GM23338 (cell line): ENCODE results near the gene ST3GAL2. TPM values are rescaled to one million over a fixed set of nuclear protein-coding genes. Genes with fewer than 3 reads are reported as not detected.

Experiments used
- ATAC-seq: fragments of 200-7000 bp; cut with Tn5 transposase; 3 replicates; pipeline ENCODE4 v1.9.1; 2020
- DNase-seq: peaks from one replicate; pipeline ENCODE4 v3.0.0-alpha.2; 2015; ENCODE audit warnings: low spot score
- H2AFZ ChIP-seq: fragments of 200-600 bp; sonication (generic); 2 replicates; pipeline ENCODE4 v1.8.0; 2016; ENCODE audit warnings: antibody characterized with exemption, mild to moderate bottlenecking, moderate library complexity
- H3F3A ChIP-seq: fragments of 200-600 bp; sonication (generic); replicated peaks from 2 replicates; pipeline ENCODE4 v1.8.0; 2017; ENCODE audit warnings: antibody characterized with exemption, mixed run types, low read depth
- H3K27ac ChIP-seq: fragments of 200-600 bp; sonication (generic); 2 replicates; pipeline ENCODE4 v1.6.1; 2016; ENCODE audit warnings: low read depth
- H3K27me3 ChIP-seq: fragments of 200-600 bp; sonication (generic); 2 replicates; pipeline ENCODE4 v1.8.0; 2016; ENCODE audit warnings: mild to moderate bottlenecking, mixed run types, moderate library complexity; ENCODE audit not compliant: insufficient read depth
- H3K36me3 ChIP-seq: fragments of 200-600 bp; sonication (generic); 2 replicates; pipeline ENCODE4 v1.8.0; 2016; ENCODE audit warnings: mild to moderate bottlenecking; ENCODE audit not compliant: insufficient read depth
- H3K4me1 ChIP-seq: fragments of 200-600 bp; sonication (generic); 2 replicates; pipeline ENCODE4 v1.8.0; 2016; ENCODE audit warnings: mild to moderate bottlenecking, moderate library complexity; ENCODE audit not compliant: insufficient read depth
- H3K4me2 ChIP-seq: fragments of 200-600 bp; sonication (generic); 2 replicates; pipeline ENCODE4 v1.7.1; 2017; ENCODE audit warnings: mixed run types
- H3K4me3 ChIP-seq: fragments of 200-600 bp; sonication (generic); 2 replicates; pipeline ENCODE4 v1.6.1; 2016; ENCODE audit warnings: mixed run types
- H3K79me2 ChIP-seq: fragments of 200-600 bp; sonication (generic); replicated peaks from 2 replicates; pipeline ENCODE4 v1.8.0; 2017; ENCODE audit warnings: mild to moderate bottlenecking; ENCODE audit not compliant: insufficient read depth
- H3K9me2 ChIP-seq: fragments of 200-600 bp; sonication (generic); 2 replicates; pipeline ENCODE4 v1.8.0; 2017; ENCODE audit not compliant: insufficient read depth
- H4K20me1 ChIP-seq: fragments of 200-600 bp; sonication (generic); replicated peaks from 2 replicates; pipeline ENCODE4 v1.8.0; 2017; ENCODE audit warnings: mild to moderate bottlenecking; ENCODE audit not compliant: insufficient read depth
- H3K27ac Mint-ChIP-seq: 2 replicates; pipeline ENCODE4 v1.8.0; 2020; ENCODE audit warnings: inconsistent platforms, mild to moderate bottlenecking, moderate library complexity, mixed read lengths
- H3K27me3 Mint-ChIP-seq: 3 replicates; pipeline ENCODE4 v1.8.0; 2022; ENCODE audit warnings: low read depth, mild to moderate bottlenecking, moderate library complexity, mixed read lengths, inconsistent platforms; ENCODE audit not compliant: insufficient read depth, poor library complexity
- H3K36me3 Mint-ChIP-seq: 3 replicates; pipeline ENCODE4 v1.8.0; 2021; ENCODE audit warnings: low read depth, mild to moderate bottlenecking, inconsistent platforms, moderate library complexity, mixed read lengths
- H3K4me1 Mint-ChIP-seq: 3 replicates; pipeline ENCODE4 v1.8.0; 2020; ENCODE audit warnings: mild to moderate bottlenecking, inconsistent platforms, mixed read lengths
- H3K4me3 Mint-ChIP-seq: 3 replicates; pipeline ENCODE4 v1.8.0; 2021; ENCODE audit warnings: moderate library complexity, mild to moderate bottlenecking, inconsistent platforms, mixed read lengths
- H3K9me3 Mint-ChIP-seq: 3 replicates; pipeline ENCODE4 v1.8.0; 2020; ENCODE audit warnings: moderate library complexity, mild to moderate bottlenecking, inconsistent platforms, mixed read lengths
- CREB1 ChIP-seq: fragments of 250-450 bp; sonication (Bioruptor Pico); IDR thresholded peaks from 2 replicates; pipeline ENCODE4 v1.5.0; 2020; ENCODE audit warnings: low read depth, mild to moderate bottlenecking, moderate library complexity
- CTCF ChIP-seq, 2 experiments: fragments of 200-600 bp in 1 of 2; sonication (generic) in 1 of 2; conservative IDR thresholded peaks; 2 replicates each; pipeline versions ENCODE4 v1.5.1 to v1.6.1; 2016 to 2017; ENCODE audit warnings: antibody characterized with exemption in 2 of 2, low read depth in 2 of 2, mild to moderate bottlenecking in 2 of 2, moderate library complexity in 1 of 2
- EZH2 ChIP-seq: fragments of 200-600 bp; sonication (generic); IDR thresholded peaks from one replicate; pipeline ENCODE4 v1.8.0; 2017; ENCODE audit warnings: antibody characterized with exemption, mild to moderate bottlenecking, low read depth; ENCODE audit not compliant: unreplicated experiment
- EZH2phosphoT487 ChIP-seq: fragments of 200-600 bp; sonication (generic); IDR thresholded peaks from one replicate; pipeline ENCODE4 v1.8.1; 2018; ENCODE audit warnings: antibody characterized with exemption; ENCODE audit not compliant: unreplicated experiment
- JUNB ChIP-seq: IDR thresholded peaks from one replicate; pipeline ENCODE4 v1.6.1; 2016; ENCODE audit warnings: antibody characterized with exemption; ENCODE audit not compliant: unreplicated experiment
- NANOG ChIP-seq: IDR thresholded peaks from 2 replicates; pipeline ENCODE4 v1.6.1; 2016; ENCODE audit warnings: antibody characterized with exemption, borderline replicate concordance
- POLR2AphosphoS5 ChIP-seq: IDR thresholded peaks from 2 replicates; pipeline ENCODE4 v1.6.1; 2016; ENCODE audit warnings: antibody characterized with exemption, low read depth
- STAT1 ChIP-seq: IDR thresholded peaks from one replicate; pipeline ENCODE4 v1.6.1; 2016; ENCODE audit warnings: antibody characterized with exemption; ENCODE audit not compliant: unreplicated experiment
- ZNF114 ChIP-seq: fragments of 250-450 bp; sonication (Bioruptor Pico); IDR thresholded peaks from 2 replicates; pipeline ENCODE4 v1.5.0; 2020; ENCODE audit warnings: mild to moderate bottlenecking, moderate library complexity
- ZNF331 ChIP-seq: fragments of 250-450 bp; sonication (Bioruptor Pico); IDR thresholded peaks from 2 replicates; pipeline ENCODE4 v1.5.0; 2020; ENCODE audit warnings: low read depth, mild to moderate bottlenecking, moderate library complexity
- polyA plus RNA-seq: library from polyadenylated mRNA; unstranded; fragments of >200 nt; fragmentation: Nextera tagmentation; extraction: Ambion mirVana; gene quantifications from 2 replicates; pipeline ENCODE4 v1.2.1, GENCODE V29; 2016
- total RNA-seq: library from RNA; depleted of rRNA; stranded (reverse); fragments of >200 nt; shearing (Covaris generic); gene quantifications from 2 replicates; pipeline ENCODE4 v1.2.3, GENCODE V29; 2014
- TF ChIP-seq, protein P1 (sequence below): IDR thresholded peaks from one replicate; pipeline ENCODE4 v1.6.1; 2018; ENCODE audit warnings: antibody characterized with exemption; ENCODE audit not compliant: unreplicated experiment
- TF ChIP-seq, protein P2 (sequence below): fragments of 250-450 bp; sonication (Bioruptor Pico); IDR thresholded peaks from 2 replicates; pipeline ENCODE4 v1.5.0; 2020; ENCODE audit warnings: mild to moderate bottlenecking, moderate library complexity
- TF ChIP-seq, protein P3 (sequence below): IDR thresholded peaks from 2 replicates; pipeline ENCODE4 v1.6.1; 2016; ENCODE audit warnings: antibody characterized with exemption

Gene ST3GAL2
- total and polyA plus RNA-seq, 2 experiments from 2014 or later: 12.3 to 39.8 TPM

DNA sequence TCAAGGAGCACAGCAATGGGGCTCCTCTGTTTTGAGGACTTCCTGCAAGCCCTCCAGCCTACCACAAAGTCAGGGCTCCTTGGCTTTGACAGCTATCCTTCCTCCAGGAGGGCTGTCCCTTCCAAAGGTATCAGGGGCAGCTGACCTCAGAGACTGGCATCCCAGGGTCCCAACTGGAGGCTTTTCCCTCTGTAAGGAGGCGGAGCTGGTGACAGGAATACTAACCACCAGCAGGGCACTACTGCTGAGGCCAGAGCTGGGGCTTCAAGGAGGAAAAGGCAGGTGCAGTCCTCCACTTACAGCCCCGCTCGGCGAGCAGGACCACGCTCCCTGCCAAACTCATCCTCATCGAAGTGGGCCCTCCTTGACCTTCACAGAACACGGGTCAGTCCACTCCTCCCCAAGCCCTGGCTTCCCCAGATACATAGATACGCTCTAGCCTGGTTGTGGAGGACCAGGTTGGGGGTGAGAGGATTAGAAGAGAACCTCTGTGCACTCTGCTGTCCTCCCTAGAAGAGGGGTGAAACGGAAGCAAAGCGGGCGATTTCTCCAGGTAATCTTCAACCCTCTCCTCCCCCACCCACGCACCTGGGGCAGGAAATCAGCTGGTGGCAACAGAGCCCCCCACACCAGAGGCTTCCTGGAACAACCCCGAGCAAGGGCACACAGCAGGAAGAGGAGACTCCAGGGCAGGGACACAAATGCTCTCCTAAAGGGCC, 20.5 kb downstream of the ST3GAL2 start:
- H3K4me1 Mint-ChIP-seq: peaks cover 70% of the 10 kb centered on the region
- no peak for DNase-seq

More for the DNA sequence above, 20.5 kb downstream of the ST3GAL2 start:
- H3K4me3 Mint-ChIP-seq: no peak overlapping the region
- H3K27me3 ChIP-seq: no peaks in the 10 kb centered on the region
- peaks cover 24% of the 10 kb centered on the region for H4K20me1 ChIP-seq
- peaks cover 73% of the 10 kb centered on the region for H3K79me2 ChIP-seq
- no peak overlapping the region for H3K27ac Mint-ChIP-seq
- no peaks in the 10 kb centered on the region for H3K9me3 Mint-ChIP-seq
- H3K4me3 ChIP-seq: no peak overlapping the region
- no peaks in the 10 kb centered on the region for H3K36me3 ChIP-seq
- H3K27me3 Mint-ChIP-seq: peaks cover 16% of the 10 kb centered on the region
- TF ChIP-seq ZNF331 (CRISPR knock-in tag) (no peak), NANOG (no peak), STAT1 (no peak), JUNB (no peak), ZNF114 (CRISPR knock-in tag) (no peak), EZH2phosphoT487 (no peak), CREB1 (no peak), POLR2AphosphoS5 (no peak), EZH2 (no peak), CTCF (conservative IDR thresholded peaks at IDR 0.05; ENCODE audit: low read depth in 2 of 2) (no peak)
- TF ChIP-seq, protein P1, sequence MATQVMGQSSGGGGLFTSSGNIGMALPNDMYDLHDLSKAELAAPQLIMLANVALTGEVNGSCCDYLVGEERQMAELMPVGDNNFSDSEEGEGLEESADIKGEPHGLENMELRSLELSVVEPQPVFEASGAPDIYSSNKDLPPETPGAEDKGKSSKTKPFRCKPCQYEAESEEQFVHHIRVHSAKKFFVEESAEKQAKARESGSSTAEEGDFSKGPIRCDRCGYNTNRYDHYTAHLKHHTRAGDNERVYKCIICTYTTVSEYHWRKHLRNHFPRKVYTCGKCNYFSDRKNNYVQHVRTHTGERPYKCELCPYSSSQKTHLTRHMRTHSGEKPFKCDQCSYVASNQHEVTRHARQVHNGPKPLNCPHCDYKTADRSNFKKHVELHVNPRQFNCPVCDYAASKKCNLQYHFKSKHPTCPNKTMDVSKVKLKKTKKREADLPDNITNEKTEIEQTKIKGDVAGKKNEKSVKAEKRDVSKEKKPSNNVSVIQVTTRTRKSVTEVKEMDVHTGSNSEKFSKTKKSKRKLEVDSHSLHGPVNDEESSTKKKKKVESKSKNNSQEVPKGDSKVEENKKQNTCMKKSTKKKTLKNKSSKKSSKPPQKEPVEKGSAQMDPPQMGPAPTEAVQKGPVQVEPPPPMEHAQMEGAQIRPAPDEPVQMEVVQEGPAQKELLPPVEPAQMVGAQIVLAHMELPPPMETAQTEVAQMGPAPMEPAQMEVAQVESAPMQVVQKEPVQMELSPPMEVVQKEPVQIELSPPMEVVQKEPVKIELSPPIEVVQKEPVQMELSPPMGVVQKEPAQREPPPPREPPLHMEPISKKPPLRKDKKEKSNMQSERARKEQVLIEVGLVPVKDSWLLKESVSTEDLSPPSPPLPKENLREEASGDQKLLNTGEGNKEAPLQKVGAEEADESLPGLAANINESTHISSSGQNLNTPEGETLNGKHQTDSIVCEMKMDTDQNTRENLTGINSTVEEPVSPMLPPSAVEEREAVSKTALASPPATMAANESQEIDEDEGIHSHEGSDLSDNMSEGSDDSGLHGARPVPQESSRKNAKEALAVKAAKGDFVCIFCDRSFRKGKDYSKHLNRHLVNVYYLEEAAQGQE: no peak
- TF ChIP-seq, protein P2, sequence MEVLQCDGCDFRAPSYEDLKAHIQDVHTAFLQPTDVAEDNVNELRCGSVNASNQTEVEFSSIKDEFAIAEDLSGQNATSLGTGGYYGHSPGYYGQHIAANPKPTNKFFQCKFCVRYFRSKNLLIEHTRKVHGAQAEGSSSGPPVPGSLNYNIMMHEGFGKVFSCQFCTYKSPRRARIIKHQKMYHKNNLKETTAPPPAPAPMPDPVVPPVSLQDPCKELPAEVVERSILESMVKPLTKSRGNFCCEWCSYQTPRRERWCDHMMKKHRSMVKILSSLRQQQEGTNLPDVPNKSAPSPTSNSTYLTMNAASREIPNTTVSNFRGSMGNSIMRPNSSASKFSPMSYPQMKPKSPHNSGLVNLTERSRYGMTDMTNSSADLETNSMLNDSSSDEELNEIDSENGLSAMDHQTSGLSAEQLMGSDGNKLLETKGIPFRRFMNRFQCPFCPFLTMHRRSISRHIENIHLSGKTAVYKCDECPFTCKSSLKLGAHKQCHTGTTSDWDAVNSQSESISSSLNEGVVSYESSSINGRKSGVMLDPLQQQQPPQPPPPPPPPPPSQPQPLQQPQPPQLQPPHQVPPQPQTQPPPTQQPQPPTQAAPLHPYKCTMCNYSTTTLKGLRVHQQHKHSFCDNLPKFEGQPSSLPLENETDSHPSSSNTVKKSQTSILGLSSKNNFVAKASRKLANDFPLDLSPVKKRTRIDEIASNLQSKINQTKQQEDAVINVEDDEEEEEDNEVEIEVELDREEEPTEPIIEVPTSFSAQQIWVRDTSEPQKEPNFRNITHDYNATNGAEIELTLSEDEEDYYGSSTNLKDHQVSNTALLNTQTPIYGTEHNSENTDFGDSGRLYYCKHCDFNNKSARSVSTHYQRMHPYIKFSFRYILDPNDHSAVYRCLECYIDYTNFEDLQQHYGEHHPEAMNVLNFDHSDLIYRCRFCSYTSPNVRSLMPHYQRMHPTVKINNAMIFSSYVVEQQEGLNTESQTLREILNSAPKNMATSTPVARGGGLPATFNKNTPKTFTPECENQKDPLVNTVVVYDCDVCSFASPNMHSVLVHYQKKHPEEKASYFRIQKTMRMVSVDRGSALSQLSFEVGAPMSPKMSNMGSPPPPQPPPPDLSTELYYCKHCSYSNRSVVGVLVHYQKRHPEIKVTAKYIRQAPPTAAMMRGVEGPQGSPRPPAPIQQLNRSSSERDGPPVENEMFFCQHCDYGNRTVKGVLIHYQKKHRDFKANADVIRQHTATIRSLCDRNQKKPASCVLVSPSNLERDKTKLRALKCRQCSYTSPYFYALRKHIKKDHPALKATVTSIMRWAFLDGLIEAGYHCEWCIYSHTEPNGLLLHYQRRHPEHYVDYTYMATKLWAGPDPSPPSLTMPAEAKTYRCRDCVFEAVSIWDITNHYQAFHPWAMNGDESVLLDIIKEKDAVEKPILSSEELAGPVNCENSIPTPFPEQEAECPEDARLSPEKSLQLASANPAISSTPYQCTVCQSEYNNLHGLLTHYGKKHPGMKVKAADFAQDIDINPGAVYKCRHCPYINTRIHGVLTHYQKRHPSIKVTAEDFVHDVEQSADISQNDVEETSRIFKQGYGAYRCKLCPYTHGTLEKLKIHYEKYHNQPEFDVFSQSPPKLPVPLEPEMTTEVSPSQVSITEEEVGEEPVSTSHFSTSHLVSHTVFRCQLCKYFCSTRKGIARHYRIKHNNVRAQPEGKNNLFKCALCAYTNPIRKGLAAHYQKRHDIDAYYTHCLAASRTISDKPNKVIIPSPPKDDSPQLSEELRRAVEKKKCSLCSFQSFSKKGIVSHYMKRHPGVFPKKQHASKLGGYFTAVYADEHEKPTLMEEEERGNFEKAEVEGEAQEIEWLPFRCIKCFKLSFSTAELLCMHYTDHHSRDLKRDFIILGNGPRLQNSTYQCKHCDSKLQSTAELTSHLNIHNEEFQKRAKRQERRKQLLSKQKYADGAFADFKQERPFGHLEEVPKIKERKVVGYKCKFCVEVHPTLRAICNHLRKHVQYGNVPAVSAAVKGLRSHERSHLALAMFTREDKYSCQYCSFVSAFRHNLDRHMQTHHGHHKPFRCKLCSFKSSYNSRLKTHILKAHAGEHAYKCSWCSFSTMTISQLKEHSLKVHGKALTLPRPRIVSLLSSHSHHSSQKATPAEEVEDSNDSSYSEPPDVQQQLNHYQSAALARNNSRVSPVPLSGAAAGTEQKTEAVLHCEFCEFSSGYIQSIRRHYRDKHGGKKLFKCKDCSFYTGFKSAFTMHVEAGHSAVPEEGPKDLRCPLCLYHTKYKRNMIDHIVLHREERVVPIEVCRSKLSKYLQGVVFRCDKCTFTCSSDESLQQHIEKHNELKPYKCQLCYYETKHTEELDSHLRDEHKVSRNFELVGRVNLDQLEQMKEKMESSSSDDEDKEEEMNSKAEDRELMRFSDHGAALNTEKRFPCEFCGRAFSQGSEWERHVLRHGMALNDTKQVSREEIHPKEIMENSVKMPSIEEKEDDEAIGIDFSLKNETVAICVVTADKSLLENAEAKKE (CRISPR knock-in tag): no peak
- TF ChIP-seq, protein P3, sequence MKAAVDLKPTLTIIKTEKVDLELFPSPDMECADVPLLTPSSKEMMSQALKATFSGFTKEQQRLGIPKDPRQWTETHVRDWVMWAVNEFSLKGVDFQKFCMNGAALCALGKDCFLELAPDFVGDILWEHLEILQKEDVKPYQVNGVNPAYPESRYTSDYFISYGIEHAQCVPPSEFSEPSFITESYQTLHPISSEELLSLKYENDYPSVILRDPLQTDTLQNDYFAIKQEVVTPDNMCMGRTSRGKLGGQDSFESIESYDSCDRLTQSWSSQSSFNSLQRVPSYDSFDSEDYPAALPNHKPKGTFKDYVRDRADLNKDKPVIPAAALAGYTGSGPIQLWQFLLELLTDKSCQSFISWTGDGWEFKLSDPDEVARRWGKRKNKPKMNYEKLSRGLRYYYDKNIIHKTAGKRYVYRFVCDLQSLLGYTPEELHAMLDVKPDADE: no peak
- no peak overlapping the region for H2AFZ ChIP-seq
- H3K36me3 Mint-ChIP-seq: peaks cover 3% of the 10 kb centered on the region; the same call in 1 of the 3 replicates
- peaks cover 40% of the 10 kb centered on the region for H3K4me1 ChIP-seq
- no peaks in the 10 kb centered on the region for H3K9me2 ChIP-seq
- no peak overlapping the region for H3K27ac ChIP-seq
- peak overlapping the region; percentile 65; the same call in 1 of the 2 replicates for H3K4me2 ChIP-seq
- peak; percentile 39 for ATAC-seq
- peaks cover 5% of the 10 kb centered on the region; the same call in 1 of the 2 replicates for H3F3A ChIP-seq
